Transverse colon (tissue), 4 donors: ENCODE measurements around the gene KIAA1958.

Experiments used
- POLR2A ChIP-seq: fragments of 450-650 bp; IDR thresholded peaks from one replicate; pipeline ENCODE4 v1.6.1; 2016; ENCODE audit warnings: antibody characterized with exemption, mild to moderate bottlenecking, moderate library complexity
- POLR2AphosphoS5 ChIP-seq, 3 donors: sonication (generic); formaldehyde crosslinking; IDR thresholded peaks; one replicate each; pipeline ENCODE4 v1.6.1; 2016; ENCODE audit warnings: antibody characterized with exemption in 3 of 3
- TF ChIP-seq, protein P1 (sequence below), 5 experiments: fragments of 200-600 bp in 3 of 5; fragments of 450-650 bp in 2 of 5; sonication (generic) in 3 of 5; IDR thresholded peaks; 1 replicate in 2 of 5; 2 replicates in 3 of 5; pipeline ENCODE4 v1.5.1; 2016 to 2017; ENCODE audit warnings: antibody characterized with exemption in 5 of 5, inconsistent platforms in 3 of 5, mild to moderate bottlenecking in 2 of 5, moderate library complexity in 1 of 5

- TF ChIP-seq POLR2A (no peak), POLR2AphosphoS5 (IDR thresholded peaks at IDR 0.05) (no peak)
- TF ChIP-seq, protein P1, sequence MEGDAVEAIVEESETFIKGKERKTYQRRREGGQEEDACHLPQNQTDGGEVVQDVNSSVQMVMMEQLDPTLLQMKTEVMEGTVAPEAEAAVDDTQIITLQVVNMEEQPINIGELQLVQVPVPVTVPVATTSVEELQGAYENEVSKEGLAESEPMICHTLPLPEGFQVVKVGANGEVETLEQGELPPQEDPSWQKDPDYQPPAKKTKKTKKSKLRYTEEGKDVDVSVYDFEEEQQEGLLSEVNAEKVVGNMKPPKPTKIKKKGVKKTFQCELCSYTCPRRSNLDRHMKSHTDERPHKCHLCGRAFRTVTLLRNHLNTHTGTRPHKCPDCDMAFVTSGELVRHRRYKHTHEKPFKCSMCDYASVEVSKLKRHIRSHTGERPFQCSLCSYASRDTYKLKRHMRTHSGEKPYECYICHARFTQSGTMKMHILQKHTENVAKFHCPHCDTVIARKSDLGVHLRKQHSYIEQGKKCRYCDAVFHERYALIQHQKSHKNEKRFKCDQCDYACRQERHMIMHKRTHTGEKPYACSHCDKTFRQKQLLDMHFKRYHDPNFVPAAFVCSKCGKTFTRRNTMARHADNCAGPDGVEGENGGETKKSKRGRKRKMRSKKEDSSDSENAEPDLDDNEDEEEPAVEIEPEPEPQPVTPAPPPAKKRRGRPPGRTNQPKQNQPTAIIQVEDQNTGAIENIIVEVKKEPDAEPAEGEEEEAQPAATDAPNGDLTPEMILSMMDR (IDR thresholded peaks at IDR 0.05) = no peak
Measured at GRCh38 chr9:112529316-112529715, 42.7 kb downstream of the KIAA1958 start.
